Inferior parietal cortex (tissue), 1 donor: ENCODE results near the gene WAC.
"Not testable (repeated sequence)": the region's sequence is repeated elsewhere in the genome, so short reads cannot be mapped to it uniquely, and the experiment has no call there.

Experiments
- DNase-seq: peaks from one replicate; pipeline ENCODE4 v3.0.0-alpha.2; 2016; ENCODE audit errors: extremely low spot score

The WAC gene

DNA sequence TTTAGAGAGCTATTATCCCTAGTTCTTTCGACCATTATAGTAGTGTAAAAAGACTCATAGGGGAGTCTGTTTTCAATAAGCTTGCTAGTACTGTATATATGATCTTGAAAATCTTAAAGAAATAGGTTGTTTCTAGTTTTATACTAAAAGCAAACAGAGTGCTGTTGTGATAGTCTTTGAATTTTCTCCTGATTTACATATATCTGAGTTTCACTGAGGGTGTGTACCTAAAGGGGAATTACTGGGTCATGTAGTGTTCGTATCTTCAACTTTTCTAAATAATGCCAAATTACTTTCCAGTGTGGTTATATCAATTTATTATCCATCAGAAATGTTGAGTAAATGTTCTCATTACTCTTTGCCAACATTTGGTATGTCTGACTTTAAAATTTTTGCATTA lies 73.7 kb downstream of the WAC start:
- DNase-seq: no peak

DNA sequence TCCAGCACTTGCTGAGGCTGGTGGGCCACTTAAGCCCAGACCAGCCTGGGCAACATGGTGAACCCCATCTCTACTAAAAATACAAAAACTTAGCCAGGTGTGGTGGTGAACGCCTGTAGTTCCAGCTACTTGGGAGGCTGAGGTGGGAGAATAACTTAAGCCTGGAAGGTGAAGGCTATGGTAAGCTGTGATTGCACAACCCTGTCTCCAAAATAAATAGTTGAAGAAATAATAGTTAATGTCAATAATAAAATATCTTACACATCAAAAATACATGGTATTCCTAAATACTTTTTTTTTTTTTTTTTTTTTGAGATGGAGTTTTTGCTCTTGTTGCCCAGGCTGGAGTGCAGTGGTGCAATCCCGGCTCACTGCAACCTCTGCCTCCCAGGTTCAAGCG lies 76.7 kb downstream of the WAC start:
- DNase-seq: not testable (repeated sequence)

GRCh38 chr10:28612877-28613276 lies 80.0 kb downstream of the WAC start:
- no peak for DNase-seq

DNA sequence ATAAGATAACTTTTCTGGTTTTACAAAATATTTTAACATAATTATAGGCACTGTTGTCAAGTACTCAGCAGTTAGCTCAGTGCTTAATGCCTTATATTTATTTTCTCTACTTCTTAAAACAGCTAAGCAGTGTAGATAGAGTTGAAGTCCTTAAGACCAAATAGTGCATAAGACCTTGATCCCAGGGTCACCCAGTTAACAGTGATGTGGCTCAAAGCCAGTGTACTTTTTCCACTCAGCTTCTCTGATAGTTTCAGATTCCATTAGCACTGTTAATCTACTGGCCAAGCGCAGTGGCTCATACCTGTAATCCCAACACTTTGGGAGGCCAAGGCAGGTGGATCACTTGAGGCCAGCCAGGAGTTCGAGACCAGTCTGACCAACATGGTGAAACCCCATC lies 83.6 kb downstream of the WAC start:
- DNase-seq: no peak

- no peak for DNase-seq
Observed at GRCh38 chr10:28619455-28619854, 86.5 kb downstream of the WAC start.

- no peak for DNase-seq
Observed at GRCh38 chr10:28620251-28620650, 87.3 kb downstream of the WAC start.

GRCh38 chr10:28623483-28623882 lies 90.6 kb downstream of the WAC start:
- DNase-seq: no peak

- DNase-seq: no peak
Observed at GRCh38 chr10:28624351-28624750, 91.4 kb downstream of the WAC start.

DNA sequence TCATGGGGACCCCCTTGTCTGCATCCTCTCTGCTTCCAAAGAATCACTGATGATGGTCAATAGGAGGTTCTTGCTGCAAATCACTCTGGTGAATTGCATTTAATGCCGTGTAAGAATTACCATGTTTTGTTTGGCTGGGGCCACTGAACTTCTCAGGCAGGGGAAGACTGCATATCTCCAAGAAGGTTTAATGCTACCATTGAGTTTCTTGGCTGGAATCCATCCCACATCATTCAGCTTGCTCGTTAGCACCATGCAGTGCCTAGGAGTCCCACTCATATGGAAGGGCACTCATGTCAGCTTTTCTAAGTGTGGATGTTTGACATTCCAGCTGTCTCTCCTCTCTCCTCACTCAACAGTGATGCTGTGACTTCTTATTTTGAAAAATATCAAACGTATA lies 94.2 kb downstream of the WAC start:
- DNase-seq: no peak

GRCh38 chr10:28628184-28628893 lies 95.4 kb downstream of the WAC start:
- DNase-seq: peak; percentile 87

DNA sequence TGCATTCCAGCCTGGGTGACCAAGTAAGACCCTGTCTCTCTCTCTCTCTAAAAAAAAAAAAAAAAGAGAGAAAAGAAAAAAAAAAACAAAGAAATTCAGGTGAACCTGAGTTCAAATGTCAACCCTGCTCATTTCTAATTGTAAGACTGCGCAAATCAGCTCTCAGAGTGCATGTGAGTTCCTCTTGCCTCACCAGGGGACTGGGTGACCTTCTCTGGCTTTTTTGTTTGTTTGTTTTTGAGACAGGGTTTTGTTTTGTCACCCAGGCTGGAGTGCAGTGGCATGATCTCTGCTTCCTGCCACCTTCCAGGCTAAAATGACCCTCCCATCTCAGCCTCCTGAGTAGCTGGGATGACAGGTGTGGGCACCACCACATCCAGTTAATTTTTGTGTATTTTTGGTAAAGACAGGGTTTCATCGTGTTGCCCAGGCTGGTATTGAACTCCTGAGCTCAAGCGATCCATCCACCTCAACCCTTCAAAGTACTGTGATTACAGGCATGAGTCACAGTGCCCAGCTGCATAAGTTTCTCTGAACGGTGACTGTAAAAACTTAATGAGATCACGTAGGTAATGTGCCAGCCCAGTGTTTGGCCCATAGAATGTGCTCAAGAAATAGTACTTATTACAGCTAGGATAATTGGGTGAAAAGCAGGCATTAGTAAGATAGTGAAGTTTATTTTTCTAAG lies 99.1 kb downstream of the WAC start:
- no peak for DNase-seq

- no peak for DNase-seq
Observed at GRCh38 chr10:28632584-28632945, 99.6 kb downstream of the WAC start.

DNA sequence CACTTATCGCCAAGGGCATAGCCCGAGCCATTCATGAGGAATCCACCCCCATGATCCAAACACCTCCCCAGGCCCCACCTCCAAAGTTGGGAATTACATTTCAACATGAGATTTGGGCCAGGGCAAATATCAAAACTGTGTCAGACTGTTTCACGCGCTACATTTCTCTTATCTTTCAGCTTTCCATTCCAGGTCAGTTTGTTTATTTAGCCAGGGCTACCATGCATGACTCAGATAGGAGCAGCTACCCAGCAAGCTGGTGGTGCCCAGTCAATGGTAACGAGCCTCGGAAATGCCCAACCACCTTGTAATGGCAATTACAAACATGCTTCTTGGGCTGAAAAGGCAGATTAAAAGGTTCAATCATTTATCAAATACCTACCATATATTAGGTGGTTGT lies 100.8 kb downstream of the WAC start:
- no peak for DNase-seq

GRCh38 chr10:28637346-28637745 lies 104.4 kb downstream of the WAC start:
- DNase-seq: no peak

DNA sequence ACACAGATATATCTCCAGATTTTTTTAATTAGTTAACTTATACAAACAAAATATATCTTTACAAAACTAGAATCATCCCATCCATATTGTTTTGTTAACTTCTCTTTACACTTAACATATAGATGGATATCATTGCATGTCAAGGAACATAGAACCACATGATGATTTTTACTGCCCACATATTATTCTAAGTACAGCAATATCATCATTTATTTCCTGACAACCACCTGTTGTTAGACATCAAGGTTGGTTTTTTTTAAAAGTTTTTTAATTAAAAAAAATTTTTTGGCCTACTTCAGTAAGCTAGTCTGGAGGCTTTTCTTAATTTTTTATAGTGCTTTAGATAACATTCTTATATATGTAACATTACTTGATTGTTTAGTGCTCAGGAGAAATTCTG lies 105.5 kb downstream of the WAC start:
- no peak for DNase-seq

GRCh38 chr10:28640551-28640950 lies 107.6 kb downstream of the WAC start:
- DNase-seq: no peak

GRCh38 chr10:28644647-28645046 lies 111.7 kb downstream of the WAC start:
- DNase-seq: no peak

GRCh38 chr10:28652106-28652505 lies 119.2 kb downstream of the WAC start:
- no peak for DNase-seq

- DNase-seq: no peak
Observed at GRCh38 chr10:28652703-28653102, 119.8 kb downstream of the WAC start.

DNA sequence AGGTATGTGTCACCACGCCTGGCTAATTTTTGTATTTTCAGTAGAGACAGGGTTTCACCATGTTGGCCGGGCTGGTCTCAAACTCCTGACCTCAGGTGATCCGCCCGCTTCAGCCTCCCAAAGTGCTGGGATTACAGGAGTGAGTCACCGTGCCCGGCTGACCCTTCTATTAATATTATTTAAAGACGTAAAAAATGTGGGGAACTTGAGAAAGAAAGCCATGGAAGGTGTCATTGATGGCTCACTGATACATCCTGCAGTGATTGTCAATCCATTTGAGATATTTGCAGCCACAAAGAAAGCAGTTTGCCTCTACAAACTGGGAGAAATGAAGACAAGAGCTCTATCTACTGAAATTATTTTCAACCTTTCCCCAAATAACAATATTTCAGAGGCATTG lies 125.9 kb downstream of the WAC start:
- DNase-seq: not testable (repeated sequence)

GRCh38 chr10:28661035-28661434 lies 128.1 kb downstream of the WAC start:
- no peak for DNase-seq

GRCh38 chr10:28663576-28664368 lies 130.9 kb downstream of the WAC start:
- DNase-seq: peak; percentile 95

DNA sequence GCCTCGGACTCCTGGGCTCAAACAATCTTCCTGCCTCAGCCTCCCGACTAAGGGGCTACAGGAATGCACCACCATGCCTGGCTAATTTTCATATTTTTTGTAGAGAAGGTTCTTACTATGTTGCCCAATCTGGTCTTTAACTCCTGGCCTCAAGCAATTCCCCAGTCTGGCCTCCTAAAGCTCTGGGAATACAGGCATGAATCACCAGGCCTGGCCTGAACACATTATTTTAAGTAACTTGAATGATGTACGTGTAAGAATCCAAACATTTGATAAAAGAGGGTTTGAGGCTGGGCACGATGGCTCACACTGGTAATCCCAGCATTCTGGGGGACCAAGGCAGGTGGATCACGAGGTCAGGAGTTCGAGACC lies 131.4 kb downstream of the WAC start:
- DNase-seq: no peak
